Trophoblast cell (in vitro differentiated cells and primary cell): ENCODE measurements around the gene KCNAB1.

ENCODE experiments used
- DNase-seq, 2 donors: peaks; one replicate each; pipeline ENCODE4 v3.0.0-alpha.2; 2016
- H2AFZ ChIP-seq: 2 replicates; pipeline ENCODE4 v1.6.1; 2013; ENCODE audit warnings: low read length, moderate library complexity, mild to moderate bottlenecking; ENCODE audit not compliant: insufficient read depth, poor library complexity
- H2AK5ac ChIP-seq: 2 replicates; pipeline ENCODE4 v1.6.1; 2013; ENCODE audit warnings: mild to moderate bottlenecking, low read length
- H2BK120ac ChIP-seq: 2 replicates; pipeline ENCODE4 v1.6.1; 2013; ENCODE audit warnings: low read length, mild to moderate bottlenecking, moderate library complexity; ENCODE audit not compliant: insufficient read depth, poor library complexity
- H2BK12ac ChIP-seq: 2 replicates; pipeline ENCODE4 v1.6.1; 2013; ENCODE audit warnings: mild to moderate bottlenecking, low read length, moderate library complexity
- H2BK5ac ChIP-seq: 2 replicates; pipeline ENCODE4 v1.6.1; 2013; ENCODE audit warnings: low read length, low read depth, moderate library complexity, mild to moderate bottlenecking; ENCODE audit not compliant: poor library complexity
- H3K14ac ChIP-seq: 2 replicates; pipeline ENCODE4 v1.6.1; 2013; ENCODE audit warnings: mild to moderate bottlenecking, low read length
- H3K18ac ChIP-seq: 2 replicates; pipeline ENCODE4 v1.6.1; 2013; ENCODE audit warnings: mild to moderate bottlenecking, low read length
- H3K23ac ChIP-seq: 2 replicates; pipeline ENCODE4 v1.6.1; 2013; ENCODE audit warnings: low read length
- H3K27ac ChIP-seq: 2 replicates; pipeline ENCODE4 v1.5.1; 2013; ENCODE audit warnings: low read depth, mild to moderate bottlenecking, inconsistent platforms, low read length, moderate library complexity
- H3K27me3 ChIP-seq: 2 replicates; pipeline ENCODE4 v1.6.1; 2013; ENCODE audit warnings: inconsistent platforms, mild to moderate bottlenecking, low read length, moderate library complexity; ENCODE audit not compliant: insufficient read depth
- H3K36me3 ChIP-seq, 2 experiments: 1 replicate in 1 of 2; 2 replicates in 1 of 2; pipeline ENCODE4 v1.6.1; 2013; ENCODE audit warnings: low read length in 2 of 2, mild to moderate bottlenecking in 2 of 2, moderate library complexity in 1 of 2; ENCODE audit not compliant: insufficient read depth in 2 of 2, control insufficient read depth in 1 of 2
- H3K4ac ChIP-seq: 2 replicates; pipeline ENCODE4 v1.6.1; 2013; ENCODE audit warnings: low read depth, mild to moderate bottlenecking, low read length, moderate library complexity
- H3K4me1 ChIP-seq, 2 experiments: 1 replicate in 1 of 2; 2 replicates in 1 of 2; pipeline ENCODE4 v1.6.1; 2013; ENCODE audit warnings: low read length in 2 of 2, mild to moderate bottlenecking in 2 of 2, moderate library complexity in 1 of 2; ENCODE audit not compliant: insufficient read depth in 2 of 2, control insufficient read depth in 1 of 2
- H3K4me2 ChIP-seq: 2 replicates; pipeline ENCODE4 v1.6.1; 2013; ENCODE audit warnings: inconsistent platforms, mild to moderate bottlenecking, low read length, moderate library complexity
- H3K4me3 ChIP-seq: 2 replicates; pipeline ENCODE4 v1.5.1; 2013; ENCODE audit warnings: mild to moderate bottlenecking, low read depth, low read length, inconsistent platforms
- H3K79me1 ChIP-seq: one replicate; pipeline ENCODE4 v1.6.1; 2013; ENCODE audit warnings: low read length
- H3K79me2 ChIP-seq: 2 replicates; pipeline ENCODE4 v1.6.1; 2013; ENCODE audit warnings: low read length, mild to moderate bottlenecking; ENCODE audit not compliant: control insufficient read depth, insufficient read depth, poor library complexity
- H3K9ac ChIP-seq: 2 replicates; pipeline ENCODE4 v1.6.1; 2013; ENCODE audit warnings: mild to moderate bottlenecking, low read length
- H3K9me3 ChIP-seq: 2 replicates; pipeline ENCODE4 v1.6.1; 2013; ENCODE audit warnings: low read depth, mild to moderate bottlenecking, control low read depth, inconsistent platforms, low read length; ENCODE audit not compliant: insufficient read depth
- H4K12ac ChIP-seq: 2 replicates; pipeline ENCODE4 v1.6.1; 2013; ENCODE audit warnings: low read depth, mild to moderate bottlenecking, low read length, moderate library complexity
- H4K8ac ChIP-seq: 2 replicates; pipeline ENCODE4 v1.6.1; 2013; ENCODE audit warnings: low read depth, mild to moderate bottlenecking, low read length, moderate library complexity
- H4K91ac ChIP-seq: one replicate; pipeline ENCODE4 v1.6.1; 2013; ENCODE audit warnings: low read depth, mild to moderate bottlenecking, low read length, moderate library complexity
- WGBS: extraction: QIAGEN DNeasy Blood & Tissue Kit; methylation state at CpG from one replicate; pipeline ENCODE4 v1.1.7; 2013; ENCODE audit warnings: missing lambda C conversion rate; ENCODE audit not compliant: insufficient read length, insufficient coverage; ENCODE audit errors: extremely low coverage; 5-methylcytosine and 5-hydroxymethylcytosine counted together

Gene KCNAB1

GRCh38 chr3:156527060-156527459, 406.7 kb downstream of the KCNAB1 start:
- Histone ChIP-seq H3K4me2 (no peak overlapping the region), H3K79me1 (no peaks in the 10 kb centered on the region), H3K9me3 (no peaks in the 10 kb centered on the region), H3K4me3 (no peak overlapping the region), H3K79me2 (no peaks in the 10 kb centered on the region), H3K4ac (no peak overlapping the region), H3K4me1 (no peaks in the 10 kb centered on the region), H3K27me3 (no peaks in the 10 kb centered on the region), H3K18ac (no peak overlapping the region), H2BK12ac (no peak overlapping the region), H3K14ac (no peak overlapping the region), H4K91ac (no peak overlapping the region), H3K27ac (no peak overlapping the region), H2BK120ac (no peak overlapping the region), H2AFZ (no peak overlapping the region), H3K36me3 (no peaks in the 10 kb centered on the region), H4K12ac (no peak overlapping the region), H2BK5ac (no peak overlapping the region), H3K23ac (no peak overlapping the region), H4K8ac (no peak overlapping the region), H2AK5ac (no peak overlapping the region), H3K9ac (no peak overlapping the region)
- DNase-seq: no peak
- no CpG with 5 or more reads among the region's 1 CpG for WGBS

- Histone ChIP-seq H4K91ac (no peak overlapping the region), H3K9ac (no peak overlapping the region), H2AFZ (no peak overlapping the region), H3K36me3 (no peaks in the 10 kb centered on the region), H3K23ac (no peak overlapping the region), H3K79me2 (no peaks in the 10 kb centered on the region), H3K79me1 (no peaks in the 10 kb centered on the region), H3K4ac (no peak overlapping the region), H4K8ac (no peak overlapping the region), H2AK5ac (no peak overlapping the region), H3K4me3 (no peak overlapping the region), H3K14ac (no peak overlapping the region), H3K27me3 (no peaks in the 10 kb centered on the region), H2BK5ac (no peak overlapping the region), H3K27ac (no peak overlapping the region), H2BK120ac (no peak overlapping the region), H2BK12ac (no peak overlapping the region), H4K12ac (no peak overlapping the region), H3K9me3 (no peaks in the 10 kb centered on the region), H3K18ac (no peak overlapping the region), H3K4me1 (peaks cover 7 to 12% of the 10 kb centered on the region in 2 experiments), H3K4me2 (no peak overlapping the region)
- WGBS: no CpG with 5 or more reads among the region's 5 CpGs
- no peak for DNase-seq
Measured at GRCh38 chr3:156530980-156531379, 410.6 kb downstream of the KCNAB1 start.

- Histone ChIP-seq H3K4me2 (no peak overlapping the region), H3K36me3 (no peaks in the 10 kb centered on the region), H3K18ac (no peak overlapping the region), H2BK12ac (no peak overlapping the region), H2BK120ac (no peak overlapping the region), H3K4me1 (peaks cover 7 to 12% of the 10 kb centered on the region in 2 experiments), H3K4ac (no peak overlapping the region), H3K27ac (no peak overlapping the region), H3K23ac (no peak overlapping the region), H3K9me3 (no peaks in the 10 kb centered on the region), H2AK5ac (no peak overlapping the region), H3K9ac (no peak overlapping the region), H2AFZ (no peak overlapping the region), H3K4me3 (no peak overlapping the region), H3K14ac (no peak overlapping the region), H3K79me1 (no peaks in the 10 kb centered on the region), H4K8ac (no peak overlapping the region), H3K27me3 (no peaks in the 10 kb centered on the region), H4K12ac (no peak overlapping the region), H2BK5ac (no peak overlapping the region), H4K91ac (no peak overlapping the region), H3K79me2 (no peaks in the 10 kb centered on the region)
- WGBS: no CpG with 5 or more reads among the region's 3 CpGs
- no peak for DNase-seq
Measured at GRCh38 chr3:156532730-156533129, 412.4 kb downstream of the KCNAB1 start.

GRCh38 chr3:156533205-156533604, 412.8 kb downstream of the KCNAB1 start:
- WGBS: no CpG with 5 or more reads among the region's 4 CpGs
- Histone ChIP-seq H2BK120ac (no peak overlapping the region), H3K79me1 (no peaks in the 10 kb centered on the region), H3K9ac (no peak overlapping the region), H4K91ac (no peak overlapping the region), H3K9me3 (no peaks in the 10 kb centered on the region), H3K27me3 (no peaks in the 10 kb centered on the region), H3K14ac (no peak overlapping the region), H4K8ac (no peak overlapping the region), H2AK5ac (no peak overlapping the region), H2BK12ac (no peak overlapping the region), H3K4me1 (peaks cover 7 to 12% of the 10 kb centered on the region in 2 experiments), H3K4me2 (no peak overlapping the region), H3K36me3 (no peaks in the 10 kb centered on the region), H3K18ac (no peak overlapping the region), H3K27ac (no peak overlapping the region), H3K79me2 (no peaks in the 10 kb centered on the region), H3K4ac (no peak overlapping the region), H2BK5ac (no peak overlapping the region), H3K4me3 (no peak overlapping the region), H4K12ac (no peak overlapping the region), H2AFZ (no peak overlapping the region), H3K23ac (no peak overlapping the region)
- DNase-seq: no peak
